HEK293 (cell line): ENCODE data around the gene KRT7.

Experiments
- TCF7L2 ChIP-seq: IDR thresholded peaks from 2 replicates; pipeline ENCODE4 v1.6.1; 2011; ENCODE audit warnings: low read depth, mild to moderate bottlenecking, inconsistent platforms, low read length, moderate library complexity, borderline replicate concordance
- YY1 ChIP-seq: fragments of 450-650 bp; formaldehyde crosslinking; IDR thresholded peaks from 2 replicates; pipeline ENCODE4 v1.5.1; 2018; ENCODE audit warnings: missing biosample characterization, missing genetic modification characterization
- ZBTB21 ChIP-seq: fragments of 450-650 bp; formaldehyde crosslinking; IDR thresholded peaks from 2 replicates; pipeline ENCODE4 v1.5.1; 2017; ENCODE audit warnings: missing biosample characterization, missing genetic modification characterization
- ZFP41 ChIP-seq: fragments of 450-650 bp; formaldehyde crosslinking; IDR thresholded peaks from 2 replicates; pipeline ENCODE4 v1.5.1; 2016; ENCODE audit warnings: missing biosample characterization, missing genetic modification characterization, borderline replicate concordance
- ZNF324 ChIP-seq: fragments of 450-650 bp; formaldehyde crosslinking; IDR thresholded peaks from 2 replicates; pipeline ENCODE4 v1.5.1; 2016; ENCODE audit warnings: missing biosample characterization, missing genetic modification characterization
- ZNF548 ChIP-seq: fragments of 450-650 bp; formaldehyde crosslinking; IDR thresholded peaks from 2 replicates; pipeline ENCODE4 v1.5.1; 2016; ENCODE audit warnings: missing biosample characterization, missing genetic modification characterization
- ZNF585B ChIP-seq: fragments of 450-650 bp; formaldehyde crosslinking; IDR thresholded peaks from 2 replicates; pipeline ENCODE4 v1.5.1; 2016; ENCODE audit warnings: missing biosample characterization, missing genetic modification characterization
- ZNF670 ChIP-seq: fragments of 450-650 bp; formaldehyde crosslinking; IDR thresholded peaks from 2 replicates; pipeline ENCODE4 v1.5.1; 2016; ENCODE audit warnings: missing biosample characterization, missing genetic modification characterization, low read depth
- ZNF704 ChIP-seq: fragments of 450-650 bp; formaldehyde crosslinking; IDR thresholded peaks from 2 replicates; pipeline ENCODE4 v1.5.1; 2016; ENCODE audit warnings: missing biosample characterization, missing genetic modification characterization
- ZNF76 ChIP-seq: fragments of 450-650 bp; formaldehyde crosslinking; IDR thresholded peaks from 2 replicates; pipeline ENCODE4; 2016; ENCODE audit warnings: low read depth, missing biosample characterization, missing genetic modification characterization, borderline replicate concordance
- ZXDB ChIP-seq: fragments of 450-650 bp; formaldehyde crosslinking; IDR thresholded peaks from 2 replicates; pipeline ENCODE4 v1.5.1; 2016; ENCODE audit warnings: missing biosample characterization, missing genetic modification characterization
- TF ChIP-seq, protein P1 (sequence below): fragments of 450-650 bp; formaldehyde crosslinking; IDR thresholded peaks from 2 replicates; pipeline ENCODE4 v1.5.1; 2016; ENCODE audit warnings: missing biosample characterization, missing genetic modification characterization
- TF ChIP-seq, protein P2 (sequence below): fragments of 450-650 bp; formaldehyde crosslinking; IDR thresholded peaks from 2 replicates; pipeline ENCODE4; 2016; ENCODE audit warnings: missing biosample characterization, missing genetic modification characterization

GRCh38 chr12:52235001-52235764 is 2.1 kb downstream of the KRT7 start:
- TF ChIP-seq, protein P1, sequence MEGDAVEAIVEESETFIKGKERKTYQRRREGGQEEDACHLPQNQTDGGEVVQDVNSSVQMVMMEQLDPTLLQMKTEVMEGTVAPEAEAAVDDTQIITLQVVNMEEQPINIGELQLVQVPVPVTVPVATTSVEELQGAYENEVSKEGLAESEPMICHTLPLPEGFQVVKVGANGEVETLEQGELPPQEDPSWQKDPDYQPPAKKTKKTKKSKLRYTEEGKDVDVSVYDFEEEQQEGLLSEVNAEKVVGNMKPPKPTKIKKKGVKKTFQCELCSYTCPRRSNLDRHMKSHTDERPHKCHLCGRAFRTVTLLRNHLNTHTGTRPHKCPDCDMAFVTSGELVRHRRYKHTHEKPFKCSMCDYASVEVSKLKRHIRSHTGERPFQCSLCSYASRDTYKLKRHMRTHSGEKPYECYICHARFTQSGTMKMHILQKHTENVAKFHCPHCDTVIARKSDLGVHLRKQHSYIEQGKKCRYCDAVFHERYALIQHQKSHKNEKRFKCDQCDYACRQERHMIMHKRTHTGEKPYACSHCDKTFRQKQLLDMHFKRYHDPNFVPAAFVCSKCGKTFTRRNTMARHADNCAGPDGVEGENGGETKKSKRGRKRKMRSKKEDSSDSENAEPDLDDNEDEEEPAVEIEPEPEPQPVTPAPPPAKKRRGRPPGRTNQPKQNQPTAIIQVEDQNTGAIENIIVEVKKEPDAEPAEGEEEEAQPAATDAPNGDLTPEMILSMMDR (tag by site-specific recombination): no peak
- TF ChIP-seq ZNF670 (tag by site-specific recombination): no peak
- no peak for TF ChIP-seq ZNF704 (tag by site-specific recombination)
- no peak for TF ChIP-seq ZNF548 (tag by site-specific recombination)
- TF ChIP-seq ZNF585B: no peak
- no peak for TF ChIP-seq YY1 (tag by site-specific recombination)
- TF ChIP-seq, protein P2, sequence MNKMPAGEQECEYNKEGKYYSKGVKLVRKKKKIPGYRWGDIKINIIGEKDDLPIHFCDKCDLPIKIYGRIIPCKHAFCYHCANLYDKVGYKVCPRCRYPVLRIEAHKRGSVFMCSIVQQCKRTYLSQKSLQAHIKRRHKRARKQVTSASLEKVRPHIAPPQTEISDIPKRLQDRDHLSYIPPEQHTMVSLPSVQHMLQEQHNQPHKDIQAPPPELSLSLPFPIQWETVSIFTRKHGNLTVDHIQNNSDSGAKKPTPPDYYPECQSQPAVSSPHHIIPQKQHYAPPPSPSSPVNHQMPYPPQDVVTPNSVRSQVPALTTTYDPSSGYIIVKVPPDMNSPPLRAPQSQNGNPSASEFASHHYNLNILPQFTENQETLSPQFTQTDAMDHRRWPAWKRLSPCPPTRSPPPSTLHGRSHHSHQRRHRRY (tag by site-specific recombination): no peak
- TF ChIP-seq ZNF324: no peak
- no peak for TF ChIP-seq ZXDB (tag by site-specific recombination)
- no peak for TF ChIP-seq TCF7L2
- no peak for TF ChIP-seq ZFP41 (tag by site-specific recombination)
- no peak for TF ChIP-seq ZNF76 (tag by site-specific recombination)
- TF ChIP-seq ZBTB21 (tag by site-specific recombination): no peak
